HepG2 (cell line): ENCODE data around the gene SP5. TPM values are rescaled to one million over a fixed set of nuclear protein-coding genes. Genes with fewer than 3 reads are reported as not detected.
A peak's percentile ranks its signal among the peaks of the same experiment; 100 is the strongest.

Source experiments
- IRX3 ChIP-seq: sonication (generic); formaldehyde crosslinking; IDR thresholded peaks from 2 replicates; pipeline ENCODE4 v1.8.1; 2023; ENCODE audit warnings: mild to moderate bottlenecking, low read depth, missing genetic modification reagents, borderline replicate concordance
- KAT7 ChIP-seq: IDR thresholded peaks from 2 replicates; pipeline ENCODE4 v1.6.1; 2018; ENCODE audit warnings: borderline replicate concordance, missing compliant biosample characterization
- PITX1 ChIP-seq: sonication (generic); formaldehyde crosslinking; IDR thresholded peaks from 2 replicates; pipeline ENCODE4 v1.5.1; 2020; ENCODE audit warnings: mild to moderate bottlenecking, missing genetic modification reagents
- SNAPC2 ChIP-seq: sonication (generic); formaldehyde crosslinking; IDR thresholded peaks from 2 replicates; pipeline ENCODE4 v1.8.1; 2022; ENCODE audit warnings: mild to moderate bottlenecking, missing genetic modification reagents
- TOPORS ChIP-seq: sonication (generic); formaldehyde crosslinking; IDR thresholded peaks from 2 replicates; pipeline ENCODE4 v1.8.0; 2023; ENCODE audit warnings: mild to moderate bottlenecking, missing genetic modification reagents
- ZNF260 ChIP-seq: sonication (generic); formaldehyde crosslinking; IDR thresholded peaks from 2 replicates; pipeline ENCODE4 v1.4.0; 2020; ENCODE audit warnings: missing genetic modification reagents, low read depth, mild to moderate bottlenecking, borderline replicate concordance
- ZNF746 ChIP-seq: sonication (generic); formaldehyde crosslinking; IDR thresholded peaks from 2 replicates; pipeline ENCODE4 v1.8.0; 2022; ENCODE audit warnings: mild to moderate bottlenecking, missing genetic modification reagents
- polyA plus RNA-seq, 8 experiments: library from polyadenylated mRNA; depleted of rRNA in 3 of 8; stranded (reverse) in 7 of 8; unstranded in 1 of 8; fragments of >200 nt; fragmentation: Illumina TruSeq in 4 of 8; extraction: Trizol in 4 of 8; gene quantifications; 2 replicates each; pipeline versions ENCODE4 v1.2.1 to v1.2.3, GENCODE V29; 2011 to 2016; ENCODE audit warnings: low read depth in 4 of 8, missing spikeins in 1 of 8, mixed read lengths in 1 of 8; ENCODE audit not compliant: insufficient read depth in 1 of 8
- total RNA-seq, 5 experiments: library from RNA; depleted of rRNA; stranded (reverse); fragments of >200 nt; fragmentation: Illumina TruSeq; extraction: Trizol; gene quantifications; 2 replicates each; pipeline ENCODE4 v1.2.3, GENCODE V29; 2016; ENCODE audit warnings: low read depth in 1 of 5
- TF ChIP-seq, protein P1 (sequence below), 2 experiments: sonication (generic) in 1 of 2; formaldehyde crosslinking in 1 of 2; IDR thresholded peaks; 2 replicates each; pipeline versions ENCODE4 v1.5.1 to v1.6.1; 2011 to 2020; ENCODE audit warnings: borderline replicate concordance in 1 of 2, low read depth in 1 of 2, low read length in 1 of 2, mild to moderate bottlenecking in 1 of 2, missing genetic modification reagents in 1 of 2, moderate library complexity in 1 of 2
- TF ChIP-seq, protein P2 (sequence below): sonication (generic); formaldehyde crosslinking; IDR thresholded peaks from 2 replicates; pipeline ENCODE4 v1.8.1; 2023; ENCODE audit warnings: missing genetic modification reagents, inconsistent platforms, borderline replicate concordance
- TF ChIP-seq, protein P3 (sequence below): sonication (generic); formaldehyde crosslinking; IDR thresholded peaks from 2 replicates; pipeline ENCODE4 v1.4.0; 2020; ENCODE audit warnings: missing genetic modification reagents
- TF ChIP-seq, protein P4 (sequence below): sonication (generic); formaldehyde crosslinking; IDR thresholded peaks from 2 replicates; pipeline ENCODE4 v1.8.0; 2022; ENCODE audit warnings: missing genetic modification reagents, mild to moderate bottlenecking, inconsistent platforms, borderline replicate concordance
- TF ChIP-seq, protein P5 (sequence below): sonication (generic); formaldehyde crosslinking; conservative IDR thresholded peaks from 2 replicates; pipeline ENCODE4 v1.4.0; 2020; ENCODE audit warnings: missing genetic modification reagents
- TF ChIP-seq, protein P6 (sequence below): sonication (generic); formaldehyde crosslinking; IDR thresholded peaks from 2 replicates; pipeline ENCODE4 v1.9.0; 2021; ENCODE audit warnings: missing genetic modification reagents, mild to moderate bottlenecking, borderline replicate concordance

Gene SP5
- total and polyA plus RNA-seq, 2 of the 13 experiments (the other 11 are each of a cell fraction or from before 2014, with no cell fraction given): 50.8 to 119 TPM

DNA sequence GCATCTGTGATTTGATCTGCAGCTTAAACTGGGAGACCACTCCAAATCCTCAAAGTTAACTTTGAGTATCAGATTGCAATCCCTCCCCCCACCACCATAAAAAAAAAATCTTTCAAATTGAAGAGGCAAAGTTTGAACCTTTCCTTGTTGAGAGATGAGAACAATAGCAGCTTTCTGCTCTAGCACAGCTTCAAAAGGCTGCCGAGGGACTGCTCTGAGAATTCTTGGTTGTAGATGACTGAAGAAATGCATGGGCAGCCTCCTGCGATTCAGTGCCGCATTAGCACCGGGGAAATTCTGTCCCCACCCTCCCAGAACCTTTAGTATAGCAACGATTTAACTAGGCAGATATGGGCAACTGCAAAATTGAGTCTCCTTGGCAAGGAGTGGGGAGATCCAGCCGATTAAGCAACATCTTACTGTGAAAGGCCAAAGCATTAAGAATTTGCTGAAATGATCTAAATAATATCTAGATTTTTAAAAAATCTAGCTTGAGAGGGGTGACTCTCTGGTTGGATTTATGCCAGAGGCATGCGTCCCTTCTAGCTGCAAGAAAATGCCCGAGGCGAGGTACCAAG, 3.9 kb upstream of the SP5 start (continued):
- TF ChIP-seq, protein P1, sequence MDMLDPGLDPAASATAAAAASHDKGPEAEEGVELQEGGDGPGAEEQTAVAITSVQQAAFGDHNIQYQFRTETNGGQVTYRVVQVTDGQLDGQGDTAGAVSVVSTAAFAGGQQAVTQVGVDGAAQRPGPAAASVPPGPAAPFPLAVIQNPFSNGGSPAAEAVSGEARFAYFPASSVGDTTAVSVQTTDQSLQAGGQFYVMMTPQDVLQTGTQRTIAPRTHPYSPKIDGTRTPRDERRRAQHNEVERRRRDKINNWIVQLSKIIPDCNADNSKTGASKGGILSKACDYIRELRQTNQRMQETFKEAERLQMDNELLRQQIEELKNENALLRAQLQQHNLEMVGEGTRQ (IDR thresholded peaks at IDR 0.05; ENCODE audit: low read depth, low read length): no peak
- TF ChIP-seq, protein P1 (CRISPR knock-in tag; IDR thresholded peaks at IDR 0.05; ENCODE audit: borderline replicate concordance): 0 out of 2 replicates have a peak, but pooled peaks have one; percentile 26
- TF ChIP-seq, protein P2, sequence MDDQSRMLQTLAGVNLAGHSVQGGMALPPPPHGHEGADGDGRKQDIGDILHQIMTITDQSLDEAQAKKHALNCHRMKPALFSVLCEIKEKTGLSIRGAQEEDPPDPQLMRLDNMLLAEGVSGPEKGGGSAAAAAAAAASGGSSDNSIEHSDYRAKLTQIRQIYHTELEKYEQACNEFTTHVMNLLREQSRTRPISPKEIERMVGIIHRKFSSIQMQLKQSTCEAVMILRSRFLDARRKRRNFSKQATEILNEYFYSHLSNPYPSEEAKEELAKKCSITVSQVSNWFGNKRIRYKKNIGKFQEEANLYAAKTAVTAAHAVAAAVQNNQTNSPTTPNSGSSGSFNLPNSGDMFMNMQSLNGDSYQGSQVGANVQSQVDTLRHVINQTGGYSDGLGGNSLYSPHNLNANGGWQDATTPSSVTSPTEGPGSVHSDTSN (CRISPR knock-in tag): no peak
- TF ChIP-seq, protein P3, sequence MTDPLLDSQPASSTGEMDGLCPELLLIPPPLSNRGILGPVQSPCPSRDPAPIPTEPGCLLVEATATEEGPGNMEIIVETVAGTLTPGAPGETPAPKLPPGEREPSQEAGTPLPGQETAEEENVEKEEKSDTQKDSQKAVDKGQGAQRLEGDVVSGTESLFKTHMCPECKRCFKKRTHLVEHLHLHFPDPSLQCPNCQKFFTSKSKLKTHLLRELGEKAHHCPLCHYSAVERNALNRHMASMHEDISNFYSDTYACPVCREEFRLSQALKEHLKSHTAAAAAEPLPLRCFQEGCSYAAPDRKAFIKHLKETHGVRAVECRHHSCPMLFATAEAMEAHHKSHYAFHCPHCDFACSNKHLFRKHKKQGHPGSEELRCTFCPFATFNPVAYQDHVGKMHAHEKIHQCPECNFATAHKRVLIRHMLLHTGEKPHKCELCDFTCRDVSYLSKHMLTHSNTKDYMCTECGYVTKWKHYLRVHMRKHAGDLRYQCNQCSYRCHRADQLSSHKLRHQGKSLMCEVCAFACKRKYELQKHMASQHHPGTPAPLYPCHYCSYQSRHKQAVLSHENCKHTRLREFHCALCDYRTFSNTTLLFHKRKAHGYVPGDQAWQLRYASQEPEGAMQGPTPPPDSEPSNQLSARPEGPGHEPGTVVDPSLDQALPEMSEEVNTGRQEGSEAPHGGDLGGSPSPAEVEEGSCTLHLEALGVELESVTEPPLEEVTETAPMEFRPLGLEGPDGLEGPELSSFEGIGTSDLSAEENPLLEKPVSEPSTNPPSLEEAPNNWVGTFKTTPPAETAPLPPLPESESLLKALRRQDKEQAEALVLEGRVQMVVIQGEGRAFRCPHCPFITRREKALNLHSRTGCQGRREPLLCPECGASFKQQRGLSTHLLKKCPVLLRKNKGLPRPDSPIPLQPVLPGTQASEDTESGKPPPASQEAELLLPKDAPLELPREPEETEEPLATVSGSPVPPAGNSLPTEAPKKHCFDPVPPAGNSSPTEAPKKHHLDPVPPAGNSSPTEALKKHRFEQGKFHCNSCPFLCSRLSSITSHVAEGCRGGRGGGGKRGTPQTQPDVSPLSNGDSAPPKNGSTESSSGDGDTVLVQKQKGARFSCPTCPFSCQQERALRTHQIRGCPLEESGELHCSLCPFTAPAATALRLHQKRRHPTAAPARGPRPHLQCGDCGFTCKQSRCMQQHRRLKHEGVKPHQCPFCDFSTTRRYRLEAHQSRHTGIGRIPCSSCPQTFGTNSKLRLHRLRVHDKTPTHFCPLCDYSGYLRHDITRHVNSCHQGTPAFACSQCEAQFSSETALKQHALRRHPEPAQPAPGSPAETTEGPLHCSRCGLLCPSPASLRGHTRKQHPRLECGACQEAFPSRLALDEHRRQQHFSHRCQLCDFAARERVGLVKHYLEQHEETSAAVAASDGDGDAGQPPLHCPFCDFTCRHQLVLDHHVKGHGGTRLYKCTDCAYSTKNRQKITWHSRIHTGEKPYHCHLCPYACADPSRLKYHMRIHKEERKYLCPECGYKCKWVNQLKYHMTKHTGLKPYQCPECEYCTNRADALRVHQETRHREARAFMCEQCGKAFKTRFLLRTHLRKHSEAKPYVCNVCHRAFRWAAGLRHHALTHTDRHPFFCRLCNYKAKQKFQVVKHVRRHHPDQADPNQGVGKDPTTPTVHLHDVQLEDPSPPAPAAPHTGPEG (CRISPR knock-in tag): no peak
- TF ChIP-seq, protein P4, sequence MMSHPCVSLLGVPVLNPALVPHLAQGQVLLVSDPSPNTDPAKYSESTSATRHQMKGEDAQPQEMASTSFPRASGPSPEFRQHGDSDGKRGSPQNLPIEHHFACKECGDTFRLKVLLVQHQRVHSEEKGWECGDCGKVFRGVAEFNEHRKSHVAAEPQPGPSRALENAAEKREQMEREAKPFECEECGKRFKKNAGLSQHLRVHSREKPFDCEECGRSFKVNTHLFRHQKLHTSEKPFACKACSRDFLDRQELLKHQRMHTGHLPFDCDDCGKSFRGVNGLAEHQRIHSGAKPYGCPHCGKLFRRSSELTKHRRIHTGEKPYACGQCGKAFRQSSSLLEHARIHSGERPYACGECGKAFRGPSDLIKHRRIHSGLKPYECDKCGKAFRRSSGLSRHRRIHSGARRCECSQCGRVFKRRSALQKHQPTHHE (CRISPR knock-in tag): no peak
- TF ChIP-seq ZNF260 (CRISPR knock-in tag): no peak
- TF ChIP-seq, protein P5, sequence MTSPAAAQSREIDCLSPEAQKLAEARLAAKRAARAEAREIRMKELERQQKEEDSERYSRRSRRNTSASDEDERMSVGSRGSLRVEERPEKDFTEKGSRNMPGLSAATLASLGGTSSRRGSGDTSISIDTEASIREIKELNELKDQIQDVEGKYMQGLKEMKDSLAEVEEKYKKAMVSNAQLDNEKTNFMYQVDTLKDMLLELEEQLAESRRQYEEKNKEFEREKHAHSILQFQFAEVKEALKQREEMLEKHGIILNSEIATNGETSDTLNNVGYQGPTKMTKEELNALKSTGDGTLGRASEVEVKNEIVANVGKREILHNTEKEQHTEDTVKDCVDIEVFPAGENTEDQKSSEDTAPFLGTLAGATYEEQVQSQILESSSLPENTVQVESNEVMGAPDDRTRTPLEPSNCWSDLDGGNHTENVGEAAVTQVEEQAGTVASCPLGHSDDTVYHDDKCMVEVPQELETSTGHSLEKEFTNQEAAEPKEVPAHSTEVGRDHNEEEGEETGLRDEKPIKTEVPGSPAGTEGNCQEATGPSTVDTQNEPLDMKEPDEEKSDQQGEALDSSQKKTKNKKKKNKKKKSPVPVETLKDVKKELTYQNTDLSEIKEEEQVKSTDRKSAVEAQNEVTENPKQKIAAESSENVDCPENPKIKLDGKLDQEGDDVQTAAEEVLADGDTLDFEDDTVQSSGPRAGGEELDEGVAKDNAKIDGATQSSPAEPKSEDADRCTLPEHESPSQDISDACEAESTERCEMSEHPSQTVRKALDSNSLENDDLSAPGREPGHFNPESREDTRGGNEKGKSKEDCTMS (CRISPR knock-in tag): no peak
- TF ChIP-seq PITX1 (CRISPR knock-in tag): no peak
- no peak for TF ChIP-seq SNAPC2 (CRISPR knock-in tag)
- TF ChIP-seq KAT7 (CRISPR knock-in tag): no peak
- TF ChIP-seq TOPORS (CRISPR knock-in tag): no peak
- TF ChIP-seq, protein P6, sequence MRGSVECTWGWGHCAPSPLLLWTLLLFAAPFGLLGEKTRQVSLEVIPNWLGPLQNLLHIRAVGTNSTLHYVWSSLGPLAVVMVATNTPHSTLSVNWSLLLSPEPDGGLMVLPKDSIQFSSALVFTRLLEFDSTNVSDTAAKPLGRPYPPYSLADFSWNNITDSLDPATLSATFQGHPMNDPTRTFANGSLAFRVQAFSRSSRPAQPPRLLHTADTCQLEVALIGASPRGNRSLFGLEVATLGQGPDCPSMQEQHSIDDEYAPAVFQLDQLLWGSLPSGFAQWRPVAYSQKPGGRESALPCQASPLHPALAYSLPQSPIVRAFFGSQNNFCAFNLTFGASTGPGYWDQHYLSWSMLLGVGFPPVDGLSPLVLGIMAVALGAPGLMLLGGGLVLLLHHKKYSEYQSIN: no peak
- TF ChIP-seq IRX3: no peak
- 0 out of 2 replicates have a peak, but pooled peaks have one; percentile 8 for TF ChIP-seq ZNF746 (CRISPR knock-in tag)
